ENCODE measurements around the gene CD19.

DNA sequence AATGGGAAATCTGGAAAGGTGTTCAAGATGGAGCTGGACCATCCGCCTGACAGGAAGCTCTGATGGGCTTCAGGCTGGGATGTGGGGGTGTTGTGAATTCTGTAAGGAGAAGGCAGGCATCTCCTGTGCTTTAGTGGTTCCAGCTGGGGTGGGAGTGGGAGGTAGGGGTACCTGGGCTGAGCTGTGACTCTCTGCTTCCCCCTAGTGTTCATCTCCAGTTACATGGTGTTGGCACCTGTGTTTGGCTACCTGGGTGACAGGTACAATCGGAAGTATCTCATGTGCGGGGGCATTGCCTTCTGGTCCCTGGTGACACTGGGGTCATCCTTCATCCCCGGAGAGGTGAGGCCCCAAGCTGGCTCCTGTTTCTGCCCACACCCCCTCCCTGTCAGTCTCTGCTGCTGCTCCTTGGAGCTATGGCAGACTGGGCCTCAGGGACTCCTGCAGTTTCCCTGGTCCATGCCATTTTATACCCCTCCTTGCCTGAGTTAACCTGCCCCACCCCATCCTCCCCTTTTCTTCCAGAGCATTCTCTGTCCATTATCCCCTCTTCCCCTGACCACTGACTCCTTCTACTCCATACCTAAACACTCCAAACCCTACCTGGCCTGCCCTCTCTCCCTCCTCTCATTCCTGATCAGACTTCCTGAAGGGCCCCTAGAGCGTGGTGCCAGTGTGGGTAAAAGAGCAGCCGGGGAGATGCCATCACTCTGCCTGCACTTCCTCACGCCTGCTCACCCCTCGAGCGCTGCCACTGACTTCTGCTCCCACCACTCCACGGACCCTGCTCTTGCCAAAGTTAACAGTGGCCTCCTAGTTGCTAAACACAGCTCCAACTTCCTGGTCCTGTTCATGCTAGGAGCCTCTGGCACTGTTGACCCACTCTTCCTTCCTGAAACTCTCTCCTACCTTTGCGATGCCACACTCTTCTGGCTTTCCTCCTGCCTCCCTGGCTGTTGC lies 46.2 kb downstream of the CD19 start:
- TF ChIP-seq, protein P1, sequence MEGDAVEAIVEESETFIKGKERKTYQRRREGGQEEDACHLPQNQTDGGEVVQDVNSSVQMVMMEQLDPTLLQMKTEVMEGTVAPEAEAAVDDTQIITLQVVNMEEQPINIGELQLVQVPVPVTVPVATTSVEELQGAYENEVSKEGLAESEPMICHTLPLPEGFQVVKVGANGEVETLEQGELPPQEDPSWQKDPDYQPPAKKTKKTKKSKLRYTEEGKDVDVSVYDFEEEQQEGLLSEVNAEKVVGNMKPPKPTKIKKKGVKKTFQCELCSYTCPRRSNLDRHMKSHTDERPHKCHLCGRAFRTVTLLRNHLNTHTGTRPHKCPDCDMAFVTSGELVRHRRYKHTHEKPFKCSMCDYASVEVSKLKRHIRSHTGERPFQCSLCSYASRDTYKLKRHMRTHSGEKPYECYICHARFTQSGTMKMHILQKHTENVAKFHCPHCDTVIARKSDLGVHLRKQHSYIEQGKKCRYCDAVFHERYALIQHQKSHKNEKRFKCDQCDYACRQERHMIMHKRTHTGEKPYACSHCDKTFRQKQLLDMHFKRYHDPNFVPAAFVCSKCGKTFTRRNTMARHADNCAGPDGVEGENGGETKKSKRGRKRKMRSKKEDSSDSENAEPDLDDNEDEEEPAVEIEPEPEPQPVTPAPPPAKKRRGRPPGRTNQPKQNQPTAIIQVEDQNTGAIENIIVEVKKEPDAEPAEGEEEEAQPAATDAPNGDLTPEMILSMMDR (IDR thresholded peaks at IDR 0.05), result peak in 4 of 5 experiments; percentile 39 to 55 (median 49)
- TF ChIP-seq POLR2A (IDR thresholded peaks at IDR 0.05), result no peak

Measured in transverse colon (tissue), 3 donors.